ENCODE results near the gene FNDC7. TPM values are rescaled to one million over a fixed set of nuclear protein-coding genes. Genes with fewer than 3 reads are reported as not detected.

The FNDC7 gene
- total RNA-seq, 1 donor from 2014 or later = not detected

DNA sequence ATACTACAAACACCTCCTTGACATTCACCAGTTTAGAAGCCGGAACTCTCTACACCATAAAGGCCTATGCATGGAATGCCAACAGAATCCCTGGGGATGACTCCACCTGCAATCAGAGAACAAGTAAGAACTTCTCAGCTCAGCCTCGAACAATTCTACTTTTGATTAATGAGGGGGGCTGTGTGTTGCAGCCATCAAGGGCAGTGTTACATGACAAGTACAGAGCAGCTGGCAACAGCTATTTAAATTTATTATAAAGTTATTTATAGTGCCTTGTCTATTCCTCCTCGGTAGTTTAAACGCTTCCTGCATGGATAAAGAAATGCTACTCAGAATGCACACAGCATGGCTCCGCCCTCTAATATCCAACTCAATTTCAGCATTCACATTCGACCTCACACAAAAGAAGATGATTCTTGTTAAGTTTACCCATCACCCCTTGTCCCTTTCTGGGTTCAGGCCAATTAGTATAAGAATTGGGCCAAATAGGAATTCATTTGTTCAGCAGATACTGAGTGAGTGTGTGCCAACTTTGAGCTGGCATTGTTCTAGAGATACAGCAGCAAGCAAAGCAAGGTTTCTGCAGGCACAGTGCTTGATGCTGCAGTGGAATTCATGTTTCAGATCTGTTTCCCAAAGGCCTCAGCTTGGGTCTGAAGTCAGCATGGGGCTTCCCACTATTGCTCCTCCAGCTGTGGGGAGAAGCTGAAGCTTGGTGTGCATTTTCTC lies 6.4 kb downstream of the FNDC7 start:
- peaks cover 62% of the 10 kb centered on the region for H3K4me1 Mint-ChIP-seq (ENCODE audit: low read depth)
- no peak overlapping the region for H3K4me3 Mint-ChIP-seq (ENCODE audit: unreplicated experiment)

DNA sequence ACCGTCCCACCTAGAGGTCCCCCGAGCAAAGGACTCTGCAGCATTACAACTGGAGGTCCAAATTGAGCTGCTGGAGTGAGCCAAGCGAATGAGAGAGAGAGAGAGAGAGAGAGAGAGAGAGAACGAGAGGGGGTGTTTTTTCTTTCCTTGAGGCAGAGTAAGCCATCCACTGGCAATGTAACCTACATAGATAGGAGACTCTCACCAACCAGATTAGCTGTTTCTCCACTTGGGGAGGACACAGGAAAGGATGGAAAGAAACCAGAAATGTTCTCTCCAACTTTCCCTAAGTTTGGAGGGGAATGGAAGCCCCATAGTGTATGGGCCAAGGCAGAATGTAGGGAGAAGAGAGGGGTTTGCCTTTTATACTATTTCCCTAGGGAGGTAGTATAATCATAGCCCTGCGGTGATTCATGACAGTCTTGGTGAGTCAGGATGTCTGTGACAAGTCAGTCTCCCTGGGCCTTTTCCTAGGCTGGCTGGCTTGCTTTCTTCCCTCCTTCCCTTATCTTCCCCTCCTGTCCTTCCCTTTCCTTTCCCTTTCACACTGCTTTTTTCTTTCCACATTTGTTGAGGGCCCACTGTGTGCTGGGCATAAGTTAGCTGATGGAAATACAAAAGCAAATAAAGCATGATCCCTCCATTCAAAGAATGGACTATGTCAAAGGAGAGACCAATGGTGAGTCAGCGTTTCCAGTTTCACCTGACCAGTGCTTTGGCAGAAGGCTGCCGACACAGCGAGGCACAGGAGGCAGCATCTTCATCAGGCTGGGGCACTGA lies 7.1 kb downstream of the FNDC7 start:
- Mint-ChIP-seq H3K4me1 (ENCODE audit: low read depth) (peaks cover 62% of the 10 kb centered on the region), H3K9me3 (ENCODE audit: low read depth) (no peaks in the 10 kb centered on the region), H3K4me3 (ENCODE audit: unreplicated experiment) (peak overlapping the region; percentile 33), H3K36me3 (ENCODE audit: low read depth) (no peaks in the 10 kb centered on the region), H3K27me3 (ENCODE audit: low read depth) (no peaks in the 10 kb centered on the region), H3K27ac (ENCODE audit: unreplicated experiment) (peak overlapping the region; percentile 99)
- TF ChIP-seq, protein P1, sequence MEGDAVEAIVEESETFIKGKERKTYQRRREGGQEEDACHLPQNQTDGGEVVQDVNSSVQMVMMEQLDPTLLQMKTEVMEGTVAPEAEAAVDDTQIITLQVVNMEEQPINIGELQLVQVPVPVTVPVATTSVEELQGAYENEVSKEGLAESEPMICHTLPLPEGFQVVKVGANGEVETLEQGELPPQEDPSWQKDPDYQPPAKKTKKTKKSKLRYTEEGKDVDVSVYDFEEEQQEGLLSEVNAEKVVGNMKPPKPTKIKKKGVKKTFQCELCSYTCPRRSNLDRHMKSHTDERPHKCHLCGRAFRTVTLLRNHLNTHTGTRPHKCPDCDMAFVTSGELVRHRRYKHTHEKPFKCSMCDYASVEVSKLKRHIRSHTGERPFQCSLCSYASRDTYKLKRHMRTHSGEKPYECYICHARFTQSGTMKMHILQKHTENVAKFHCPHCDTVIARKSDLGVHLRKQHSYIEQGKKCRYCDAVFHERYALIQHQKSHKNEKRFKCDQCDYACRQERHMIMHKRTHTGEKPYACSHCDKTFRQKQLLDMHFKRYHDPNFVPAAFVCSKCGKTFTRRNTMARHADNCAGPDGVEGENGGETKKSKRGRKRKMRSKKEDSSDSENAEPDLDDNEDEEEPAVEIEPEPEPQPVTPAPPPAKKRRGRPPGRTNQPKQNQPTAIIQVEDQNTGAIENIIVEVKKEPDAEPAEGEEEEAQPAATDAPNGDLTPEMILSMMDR (IDR thresholded peaks at IDR 0.05) = no peak
- DNase-seq (ENCODE audit: low spot score) = no peak

More for the DNA sequence above, 6.4 kb downstream of the FNDC7 start:
- TF ChIP-seq, protein P1 (IDR thresholded peaks at IDR 0.05) = no peak
- Mint-ChIP-seq H3K27ac (ENCODE audit: unreplicated experiment) (peak overlapping the region; percentile 99), H3K9me3 (ENCODE audit: low read depth) (no peaks in the 10 kb centered on the region), H3K36me3 (ENCODE audit: low read depth) (no peaks in the 10 kb centered on the region), H3K27me3 (ENCODE audit: low read depth) (no peaks in the 10 kb centered on the region)
- no peak for DNase-seq (ENCODE audit: low spot score)

DNA sequence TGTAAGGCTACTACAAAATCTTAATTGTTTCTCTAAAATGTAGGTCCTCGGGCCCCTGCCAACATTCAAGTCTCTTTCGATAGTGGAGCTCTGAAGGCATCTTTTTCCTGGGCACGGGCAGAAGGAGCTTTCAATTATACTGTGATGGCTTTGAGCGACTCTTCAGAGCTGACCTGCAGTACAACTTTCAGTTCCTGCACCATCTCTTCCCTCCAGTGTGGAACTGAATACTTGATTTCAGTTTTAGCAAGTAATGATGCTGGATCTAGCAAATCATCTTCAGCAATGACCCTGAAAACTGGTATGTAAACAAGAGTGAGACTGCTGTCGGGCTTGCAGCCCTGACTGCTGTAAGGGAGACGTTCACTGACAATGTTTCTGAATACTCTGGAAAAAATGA lies 9.6 kb downstream of the FNDC7 start:
- Mint-ChIP-seq H3K27me3 (ENCODE audit: low read depth) (no peaks in the 10 kb centered on the region), H3K9me3 (ENCODE audit: low read depth) (no peaks in the 10 kb centered on the region), H3K36me3 (ENCODE audit: low read depth) (no peaks in the 10 kb centered on the region), H3K4me1 (ENCODE audit: low read depth) (peaks cover 44% of the 10 kb centered on the region), H3K27ac (ENCODE audit: unreplicated experiment) (peak overlapping the region; percentile 58), H3K4me3 (ENCODE audit: unreplicated experiment) (no peak overlapping the region)
- no peak for DNase-seq (ENCODE audit: low spot score)
- TF ChIP-seq, protein P1 (IDR thresholded peaks at IDR 0.05) = no peak

DNA sequence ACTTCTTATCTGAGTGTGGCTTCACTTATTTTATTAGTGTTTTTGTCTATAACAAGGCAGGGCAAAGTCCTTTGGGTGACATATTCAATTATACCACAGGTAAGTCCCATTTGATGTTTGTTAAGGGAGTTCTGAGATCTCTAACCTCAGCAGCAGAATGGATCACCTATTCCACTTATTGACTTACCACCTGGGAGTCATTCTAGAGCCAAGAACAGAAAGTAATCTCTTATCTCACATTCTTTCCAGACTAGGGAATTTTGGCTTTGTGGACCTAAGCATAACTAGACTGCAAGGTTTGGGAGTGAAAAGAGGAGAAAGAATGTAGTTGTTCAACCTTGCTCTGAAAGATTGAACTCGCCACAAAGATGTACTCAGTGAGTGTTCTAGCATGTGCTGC lies 13.2 kb downstream of the FNDC7 start:
- DNase-seq (ENCODE audit: low spot score) = no peak
- H3K4me3 Mint-ChIP-seq (ENCODE audit: unreplicated experiment) = no peak overlapping the region
- no peaks in the 10 kb centered on the region for H3K36me3 Mint-ChIP-seq (ENCODE audit: low read depth)
- H3K27me3 Mint-ChIP-seq (ENCODE audit: low read depth) = no peaks in the 10 kb centered on the region
- no peak overlapping the region for H3K27ac Mint-ChIP-seq (ENCODE audit: unreplicated experiment)
- TF ChIP-seq, protein P1 (IDR thresholded peaks at IDR 0.05) = no peak
- no peaks in the 10 kb centered on the region for H3K9me3 Mint-ChIP-seq (ENCODE audit: low read depth)
- H3K4me1 Mint-ChIP-seq (ENCODE audit: low read depth) = peaks cover 20% of the 10 kb centered on the region

DNA sequence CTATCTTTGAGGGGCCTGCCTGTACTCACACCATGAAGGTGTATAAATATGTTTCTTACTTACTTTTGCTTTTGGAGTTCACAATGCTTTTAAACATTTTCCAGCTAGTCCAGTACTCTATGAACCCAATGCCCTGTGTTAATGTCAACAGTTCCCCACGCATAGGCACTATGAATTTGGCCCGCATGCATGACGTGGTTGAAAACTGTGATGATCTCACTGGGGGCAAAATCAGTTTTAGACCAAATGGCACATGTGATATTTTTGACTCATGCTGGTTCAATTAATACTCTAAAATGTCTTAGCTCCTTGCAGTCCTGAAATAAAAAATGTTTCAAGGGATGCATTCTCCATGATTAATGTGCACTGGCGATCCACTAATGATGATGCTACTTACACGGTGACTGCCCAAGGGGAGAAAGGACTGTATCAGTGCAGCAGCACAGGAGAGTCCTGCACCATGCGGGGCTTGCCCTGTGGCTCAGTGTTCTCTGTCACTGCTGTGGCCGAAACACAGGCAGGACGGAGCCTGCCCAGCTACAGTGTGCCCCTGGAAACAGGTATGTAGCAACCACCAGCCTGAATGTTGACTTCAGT lies 15.7 kb downstream of the FNDC7 start:
- H3K9me3 Mint-ChIP-seq (ENCODE audit: low read depth) = no peaks in the 10 kb centered on the region
- no peak overlapping the region for H3K4me3 Mint-ChIP-seq (ENCODE audit: unreplicated experiment)
- H3K4me1 Mint-ChIP-seq (ENCODE audit: low read depth) = peaks cover 4% of the 10 kb centered on the region
- no peaks in the 10 kb centered on the region for H3K36me3 Mint-ChIP-seq (ENCODE audit: low read depth)
- no peak for DNase-seq (ENCODE audit: low spot score)
- no peaks in the 10 kb centered on the region for H3K27me3 Mint-ChIP-seq (ENCODE audit: low read depth)
- no peak overlapping the region for H3K27ac Mint-ChIP-seq (ENCODE audit: unreplicated experiment)
- TF ChIP-seq, protein P1 (IDR thresholded peaks at IDR 0.05) = no peak
